GM10266 (cell line): ENCODE measurements around the gene CCNK.

Source experiments
- DNase-seq: peaks from one replicate; pipeline ENCODE4 v3.0.0; 2012; ENCODE audit errors: extremely low spot score
- CTCF ChIP-seq: IDR thresholded peaks from 2 replicates; pipeline ENCODE4 v1.5.1; 2012; ENCODE audit warnings: mild to moderate bottlenecking, low read depth; ENCODE audit not compliant: control insufficient read depth, insufficient read depth; ENCODE audit errors: missing control alignments

CCNK gene

GRCh38 chr14:99524091-99524661 lies 43.0 kb downstream of the CCNK start:
- TF ChIP-seq CTCF = no peak
- no peak for DNase-seq

- DNase-seq = no peak
Observed at GRCh38 chr14:99524804-99525698, 43.8 kb downstream of the CCNK start.

GRCh38 chr14:99525699-99526080 lies 44.5 kb downstream of the CCNK start:
- TF ChIP-seq CTCF = no peak

More at GRCh38 chr14:99524804-99525698, 43.8 kb downstream of the CCNK start:
- peak; percentile 21 for TF ChIP-seq CTCF

GRCh38 chr14:99527026-99527425 lies 45.8 kb downstream of the CCNK start:
- TF ChIP-seq CTCF = no peak

More at GRCh38 chr14:99525699-99526080, 44.5 kb downstream of the CCNK start:
- DNase-seq = no peak

GRCh38 chr14:99527427-99528076 lies 46.3 kb downstream of the CCNK start:
- no peak for DNase-seq
- no peak for TF ChIP-seq CTCF

More at GRCh38 chr14:99527026-99527425, 45.8 kb downstream of the CCNK start:
- DNase-seq = no peak

- TF ChIP-seq CTCF = no peak
Observed at GRCh38 chr14:99529899-99530298, 48.7 kb downstream of the CCNK start.

More at GRCh38 chr14:99529899-99530298, 48.7 kb downstream of the CCNK start:
- DNase-seq = no peak
